Endothelial cell of umbilical vein (primary cell): ENCODE data around the gene WRAP53.

Experiments
- EZH2 ChIP-seq: IDR thresholded peaks from 2 replicates; pipeline ENCODE4 v1.6.1; 2012; ENCODE audit warnings: borderline replicate concordance, low read depth, mild to moderate bottlenecking, moderate library complexity, low read length, inconsistent platforms; ENCODE audit not compliant: severe bottlenecking
- GATA2 ChIP-seq: IDR thresholded peaks from 2 replicates; pipeline ENCODE4 v1.7.0; 2011; ENCODE audit warnings: low read depth, mild to moderate bottlenecking, moderate library complexity, mixed read lengths, low read length; ENCODE audit not compliant: insufficient read length, insufficient read depth
- JUN ChIP-seq: IDR thresholded peaks from 2 replicates; pipeline ENCODE4 v1.6.1; 2011; ENCODE audit warnings: borderline replicate concordance, low read depth; ENCODE audit not compliant: insufficient read length, insufficient read depth
- MYC ChIP-seq: IDR thresholded peaks from one replicate; pipeline ENCODE4 v1.6.1; 2011; ENCODE audit warnings: mild to moderate bottlenecking, low read depth, low read length
- POLR2A ChIP-seq: IDR thresholded peaks from 2 replicates; pipeline ENCODE4 v1.6.1; 2012; ENCODE audit warnings: low read depth, mild to moderate bottlenecking, control low read depth, low read length
- POLR2AphosphoS5 ChIP-seq: IDR thresholded peaks from 2 replicates; pipeline ENCODE4 v1.6.1; 2012; ENCODE audit warnings: low read depth, mild to moderate bottlenecking, control low read depth, low read length, moderate library complexity; ENCODE audit not compliant: insufficient read depth
- TF ChIP-seq, protein P1 (sequence below): IDR thresholded peaks from 2 replicates; pipeline ENCODE4 v1.6.1; 2011; ENCODE audit not compliant: insufficient read depth, insufficient read length
- TF ChIP-seq, protein P2 (sequence below), 2 donors: IDR thresholded peaks; 1 replicate in 1 of 2; 2 replicates in 1 of 2; pipeline ENCODE4 v1.5.1; 2011; ENCODE audit warnings: low read length in 2 of 2, mild to moderate bottlenecking in 2 of 2, moderate library complexity in 2 of 2, control low read depth in 1 of 2, inconsistent platforms in 1 of 2, low read depth in 1 of 2; ENCODE audit not compliant: insufficient read depth in 1 of 2; ENCODE audit errors: extremely low read depth in 1 of 2

DNA sequence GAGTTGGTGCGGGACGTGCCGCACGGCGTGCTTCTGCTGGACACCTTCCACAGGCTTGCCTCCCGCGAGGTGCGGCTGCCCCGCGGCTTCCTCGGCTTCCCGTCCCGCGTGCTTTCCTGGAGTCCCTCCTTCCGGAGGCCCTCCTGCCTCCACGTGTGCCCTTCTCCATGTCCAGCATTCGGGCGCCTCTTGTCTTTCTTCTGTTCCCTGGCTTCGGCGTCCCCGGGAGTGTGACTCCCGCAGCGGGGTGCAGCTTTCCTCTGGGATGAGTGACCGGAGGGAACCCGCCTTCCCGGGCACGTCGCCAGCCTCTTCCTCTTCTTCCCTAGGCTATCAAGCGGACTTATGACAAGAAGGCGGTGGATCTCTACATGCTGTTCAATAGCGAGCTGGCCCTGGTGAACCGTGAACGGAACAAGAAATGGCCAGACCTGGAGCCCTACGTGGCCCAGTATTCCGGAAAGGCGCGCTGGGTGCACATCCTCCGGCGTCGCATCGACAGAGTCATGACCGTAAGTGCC lies 52.3 kb downstream of the WRAP53 start:
- no peak for TF ChIP-seq POLR2A
- no peak for TF ChIP-seq POLR2AphosphoS5
- TF ChIP-seq, protein P1, sequence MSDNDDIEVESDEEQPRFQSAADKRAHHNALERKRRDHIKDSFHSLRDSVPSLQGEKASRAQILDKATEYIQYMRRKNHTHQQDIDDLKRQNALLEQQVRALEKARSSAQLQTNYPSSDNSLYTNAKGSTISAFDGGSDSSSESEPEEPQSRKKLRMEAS = no peak
- TF ChIP-seq EZH2 = no peak
- TF ChIP-seq, protein P2, sequence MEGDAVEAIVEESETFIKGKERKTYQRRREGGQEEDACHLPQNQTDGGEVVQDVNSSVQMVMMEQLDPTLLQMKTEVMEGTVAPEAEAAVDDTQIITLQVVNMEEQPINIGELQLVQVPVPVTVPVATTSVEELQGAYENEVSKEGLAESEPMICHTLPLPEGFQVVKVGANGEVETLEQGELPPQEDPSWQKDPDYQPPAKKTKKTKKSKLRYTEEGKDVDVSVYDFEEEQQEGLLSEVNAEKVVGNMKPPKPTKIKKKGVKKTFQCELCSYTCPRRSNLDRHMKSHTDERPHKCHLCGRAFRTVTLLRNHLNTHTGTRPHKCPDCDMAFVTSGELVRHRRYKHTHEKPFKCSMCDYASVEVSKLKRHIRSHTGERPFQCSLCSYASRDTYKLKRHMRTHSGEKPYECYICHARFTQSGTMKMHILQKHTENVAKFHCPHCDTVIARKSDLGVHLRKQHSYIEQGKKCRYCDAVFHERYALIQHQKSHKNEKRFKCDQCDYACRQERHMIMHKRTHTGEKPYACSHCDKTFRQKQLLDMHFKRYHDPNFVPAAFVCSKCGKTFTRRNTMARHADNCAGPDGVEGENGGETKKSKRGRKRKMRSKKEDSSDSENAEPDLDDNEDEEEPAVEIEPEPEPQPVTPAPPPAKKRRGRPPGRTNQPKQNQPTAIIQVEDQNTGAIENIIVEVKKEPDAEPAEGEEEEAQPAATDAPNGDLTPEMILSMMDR (IDR thresholded peaks at IDR 0.05; ENCODE audit: extremely low read depth in 1 of 2, insufficient read depth in 1 of 2, low read depth in 1 of 2, low read length in 2 of 2) = no peak
- TF ChIP-seq GATA2 = no peak
- no peak for TF ChIP-seq JUN
- TF ChIP-seq MYC = no peak
